HCT116 (cell line): Measurements from ENCODE around the gene CACNA2D3. TPM values are rescaled to one million over a fixed set of nuclear protein-coding genes. Genes with fewer than 3 reads are reported as not detected.

Source experiments
- ATAC-seq: fragments of 200-7000 bp; cut with Tn5 transposase; 2 replicates; pipeline ENCODE4 v1.9.1; 2020; ENCODE audit warnings: mild to moderate bottlenecking, moderate library complexity
- BruUV-seq: library from RNA; stranded (reverse); fragments of 400-500 nt; replicated peaks from 2 replicates; lab custom pipeline; 2021; lab: Mats Ljungman, UMichigan
- CTCF ChIA-PET: fragments of 300-600 bp; sonication (Branson Sonifier 250); formaldehyde crosslinking; loops from one replicate; lab custom pipeline; 2021; ENCODE audit warnings: antibody characterized with exemption; lab: Charles Lee
- POLR2A ChIA-PET: fragments of 300-600, 350-600 bp; sonication (Branson Sonifier 250); formaldehyde crosslinking; loops from one replicate; lab custom pipeline; 2021; ENCODE audit warnings: antibody characterized with exemption; lab: Charles Lee
- RAD21 ChIA-PET, 2 experiments: fragments of 300-600 bp; sonication (Branson Sonifier 250); formaldehyde crosslinking; loops; one replicate each; lab custom pipeline; 2023; ENCODE audit warnings: low total read pairs in 2 of 2; ENCODE audit not compliant: uncharacterized antibody in 2 of 2, unreplicated experiment in 2 of 2, low non-redundant PET in 1 of 2; lab: Charles Lee
- DNase-seq: peaks from one replicate; pipeline ENCODE4 v3.0.0-alpha.2; 2010; ENCODE audit warnings: low read depth, low spot score
- H2AFZ ChIP-seq: fragments of 200-600 bp; shearing (Covaris generic), sonication (generic); 2 replicates; pipeline ENCODE4 v1.6.1; 2017; ENCODE audit warnings: low read depth, mixed run types, mixed read lengths, antibody characterized with exemption, low read length; ENCODE audit not compliant: poor library complexity, severe bottlenecking
- H3K27ac ChIP-seq: 2 replicates; pipeline ENCODE4 v1.5.1; 2012; ENCODE audit warnings: low read depth, low read length
- H3K27me3 ChIP-seq: fragments of 200-600 bp; sonication (generic); 2 replicates; pipeline ENCODE4 v1.6.1; 2016; ENCODE audit warnings: mixed run types, low read length, mixed read lengths; ENCODE audit not compliant: insufficient read depth
- H3K36me3 ChIP-seq, 2 experiments: fragments of 200-500 bp in 1 of 2; fragments of 200-600 bp in 1 of 2; sonication (Bioruptor generic) in 1 of 2; sonication (generic) in 1 of 2; 2 replicates each; pipeline versions ENCODE4 v1.5.1 to v1.6.1; 2014 to 2016; ENCODE audit warnings: low read length in 2 of 2, inconsistent platforms in 1 of 2, mixed read lengths in 1 of 2, mixed run types in 1 of 2; ENCODE audit not compliant: insufficient read depth in 2 of 2, control insufficient read depth in 1 of 2
- H3K4me1 ChIP-seq, 2 experiments: fragments of 200-600 bp in 1 of 2; sonication (generic) in 1 of 2; 2 replicates each; pipeline versions ENCODE4 v1.5.1 to v1.6.1; 2012 to 2017; ENCODE audit warnings: low read length in 2 of 2, inconsistent platforms in 1 of 2, mild to moderate bottlenecking in 1 of 2, mixed read lengths in 1 of 2, mixed run types in 1 of 2, moderate library complexity in 1 of 2; ENCODE audit not compliant: insufficient read depth in 2 of 2, control insufficient read depth in 1 of 2
- H3K4me2 ChIP-seq: fragments of 200-600 bp; sonication (generic); 2 replicates; pipeline ENCODE4 v1.6.1; 2017; ENCODE audit warnings: mixed run types, low read length, mixed read lengths
- H3K4me3 ChIP-seq, 2 experiments: fragments of 200-600 bp in 1 of 2; sonication (generic) in 1 of 2; replicated peaks in 1 of 2; 2 replicates each; pipeline ENCODE4 v1.5.1; 2011 to 2016; ENCODE audit warnings: low read length in 2 of 2, control low read depth in 1 of 2, low read depth in 1 of 2, mild to moderate bottlenecking in 1 of 2, mixed read lengths in 1 of 2, mixed run types in 1 of 2
- H3K79me2 ChIP-seq: fragments of 200-600 bp; sonication (generic); 2 replicates; pipeline ENCODE4 v1.6.1; 2017; ENCODE audit warnings: mild to moderate bottlenecking, mixed run types, low read length, moderate library complexity, mixed read lengths; ENCODE audit not compliant: insufficient read depth
- H3K9ac ChIP-seq: fragments of 200-600 bp; sonication (generic); 2 replicates; pipeline ENCODE4 v1.6.1; 2016; ENCODE audit warnings: low read length, mixed read lengths
- H3K9me2 ChIP-seq: fragments of 200-600 bp; sonication (generic), shearing (Covaris generic); 2 replicates; pipeline ENCODE4 v1.6.1; 2017; ENCODE audit warnings: mixed run types, mild to moderate bottlenecking, moderate library complexity; ENCODE audit not compliant: insufficient read depth
- H3K9me3 ChIP-seq, 2 experiments: fragments of 200-500 bp in 1 of 2; fragments of 200-600 bp in 1 of 2; sonication (Bioruptor generic) in 1 of 2; sonication (generic) in 1 of 2; 2 replicates each; pipeline ENCODE4 v1.6.1; 2014 to 2017; ENCODE audit warnings: low read length in 2 of 2, mixed read lengths in 2 of 2, inconsistent platforms in 1 of 2, low read depth in 1 of 2, mild to moderate bottlenecking in 1 of 2, mixed run types in 1 of 2, moderate library complexity in 1 of 2; ENCODE audit not compliant: control insufficient read depth in 1 of 2, insufficient read depth in 1 of 2
- H4K20me1 ChIP-seq: fragments of 200-600 bp; sonication (generic), shearing (Covaris generic); 2 replicates; pipeline ENCODE4 v1.6.1; 2017; ENCODE audit warnings: mixed run types, mild to moderate bottlenecking, moderate library complexity; ENCODE audit not compliant: insufficient read depth
- CBX3 ChIP-seq: IDR thresholded peaks from 2 replicates; pipeline ENCODE4 v1.6.1; 2012; ENCODE audit warnings: low read depth
- CEBPB ChIP-seq: IDR thresholded peaks from 2 replicates; pipeline ENCODE4 v1.6.1; 2012; ENCODE audit warnings: low read depth
- EGR1 ChIP-seq: IDR thresholded peaks from 2 replicates; pipeline ENCODE4 v1.6.1; 2012; ENCODE audit warnings: low read depth
- ELF1 ChIP-seq: IDR thresholded peaks from 2 replicates; pipeline ENCODE4 v1.6.1; 2012; ENCODE audit warnings: low read depth, borderline replicate concordance
- EZH2phosphoT487 ChIP-seq: fragments of 200-600 bp; IDR thresholded peaks from 2 replicates; pipeline ENCODE4 v1.6.1; 2018; ENCODE audit warnings: antibody characterized with exemption, borderline replicate concordance
- FOSL1 ChIP-seq: IDR thresholded peaks from 2 replicates; pipeline ENCODE4 v1.6.1; 2012; ENCODE audit warnings: low read depth
- JUND ChIP-seq: IDR thresholded peaks from 2 replicates; pipeline ENCODE4 v1.6.1; 2012
- POLR2AphosphoS5 ChIP-seq: IDR thresholded peaks from 2 replicates; pipeline ENCODE4 v1.6.1; 2011; ENCODE audit warnings: mild to moderate bottlenecking, low read depth, low read length, moderate library complexity
- RAD21 ChIP-seq: IDR thresholded peaks from 2 replicates; pipeline ENCODE4 v1.6.1; 2012; ENCODE audit warnings: low read depth, mild to moderate bottlenecking
- REST ChIP-seq: IDR thresholded peaks from 2 replicates; pipeline ENCODE4 v1.6.1; 2012; ENCODE audit warnings: low read depth
- SP1 ChIP-seq: IDR thresholded peaks from 2 replicates; pipeline ENCODE4 v1.6.1; 2012; ENCODE audit warnings: low read depth
- TCF7L2 ChIP-seq: IDR thresholded peaks from 2 replicates; pipeline ENCODE4 v1.7.0; 2011; ENCODE audit warnings: borderline replicate concordance, inconsistent platforms; ENCODE audit not compliant: insufficient read depth, insufficient read length; ENCODE audit errors: extremely low read depth
- ZFX ChIP-seq: fragments of 450-650 bp; IDR thresholded peaks from 2 replicates; pipeline ENCODE4 v1.6.1; 2017
- intact Hi-C: fragments of 100-400 bp; cut with micrococcal nuclease; formaldehyde crosslinking; loops from 2 replicates; pipeline ENCODE4 v1.10.0; 2022
- total RNA-seq: library from RNA; stranded (reverse); gene quantifications from one replicate; pipeline ENCODE4 v1.2.1, GENCODE V29; 2021; ENCODE audit not compliant: unreplicated experiment
- TF ChIP-seq, protein P1 (sequence below): IDR thresholded peaks from 2 replicates; pipeline ENCODE4 v1.6.1; 2012

The CACNA2D3 gene
- total RNA-seq, 1 experiment from 2014 or later: 0.20 TPM

DNA sequence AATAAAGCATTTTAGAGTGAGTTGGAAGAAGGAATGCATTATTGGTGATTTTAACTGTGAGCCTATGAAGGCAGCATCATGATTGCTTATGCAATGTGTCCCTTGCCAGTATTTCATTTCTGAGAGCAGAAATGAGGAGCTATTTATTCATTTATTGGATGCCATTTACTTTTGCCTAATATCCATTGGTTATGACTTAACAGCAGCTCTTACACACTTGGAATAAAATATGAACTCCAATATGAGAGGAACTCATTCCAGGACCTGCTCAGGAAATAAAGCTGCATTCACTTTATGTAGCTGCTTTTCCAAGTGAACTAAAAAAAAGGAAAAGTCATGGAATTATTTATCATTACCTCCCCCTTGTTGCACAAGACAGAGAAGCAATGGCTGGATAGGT, 525.4 kb downstream of the CACNA2D3 start:
- Histone ChIP-seq H3K4me3 (no peak overlapping the region), H3K36me3 (no peaks in the 10 kb centered on the region), H3K9me3 (peaks cover 6 to 11% of the 10 kb centered on the region in 2 experiments; a peak in 2 of 4 replicates), H3K4me2 (no peak overlapping the region), H3K79me2 (no peaks in the 10 kb centered on the region), H3K9me2 (no peaks in the 10 kb centered on the region), H4K20me1 (no peaks in the 10 kb centered on the region), H2AFZ (no peak overlapping the region), H3K27ac (no peak overlapping the region), H3K27me3 (no peaks in the 10 kb centered on the region), H3K4me1 (no peaks in the 10 kb centered on the region), H3K9ac (no peak overlapping the region)
- ChIA-PET CTCF (no interaction called here), RAD21 (no interaction called here), POLR2A (no interaction called here)
- DNase-seq (no peak), ATAC-seq (no peak)
- no peak for TF ChIP-seq REST
- no peak for TF ChIP-seq EGR1
- TF ChIP-seq ELF1: no peak
- no peak for TF ChIP-seq SP1
- no peak for TF ChIP-seq CEBPB
- TF ChIP-seq, protein P1, sequence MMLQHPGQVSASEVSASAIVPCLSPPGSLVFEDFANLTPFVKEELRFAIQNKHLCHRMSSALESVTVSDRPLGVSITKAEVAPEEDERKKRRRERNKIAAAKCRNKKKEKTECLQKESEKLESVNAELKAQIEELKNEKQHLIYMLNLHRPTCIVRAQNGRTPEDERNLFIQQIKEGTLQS: no peak
- no TSS peak for BruUV-seq
- intact Hi-C loops: no loop called here

GRCh38 chr3:54649551-54649950, 527.2 kb downstream of the CACNA2D3 start:
- Histone ChIP-seq H4K20me1 (no peaks in the 10 kb centered on the region), H3K9me2 (no peaks in the 10 kb centered on the region)
- TF ChIP-seq ZFX (no peak), EGR1 (no peak), TCF7L2 (no peak), RAD21 (no peak), JUND (no peak), CBX3 (no peak), FOSL1 (no peak), REST (no peak), POLR2AphosphoS5 (no peak), EZH2phosphoT487 (no peak)
- TF ChIP-seq, protein P1: no peak

More at GRCh38 chr3:54649551-54649950, 527.2 kb downstream of the CACNA2D3 start:
- no peaks in the 10 kb centered on the region for H3K79me2 ChIP-seq
- DNase-seq: no peak
- no peaks in the 10 kb centered on the region for H3K4me1 ChIP-seq
- peaks cover 6 to 12% of the 10 kb centered on the region in 2 experiments; a peak in 2 of 4 replicates for H3K9me3 ChIP-seq
- H3K27ac ChIP-seq: no peak overlapping the region
- no peak overlapping the region for H3K4me2 ChIP-seq
- BruUV-seq: no TSS peak
- H3K9ac ChIP-seq: no peak overlapping the region
- H3K27me3 ChIP-seq: no peaks in the 10 kb centered on the region
- no peak for ATAC-seq
- H2AFZ ChIP-seq: no peak overlapping the region
- POLR2A ChIA-PET: no interaction called here
- CTCF ChIA-PET: no interaction called here
- H3K4me3 ChIP-seq: no peak overlapping the region
- RAD21 ChIA-PET: no interaction called here
- intact Hi-C loops: no loop called here
- no peaks in the 10 kb centered on the region for H3K36me3 ChIP-seq
